ENCODE data around the gene FBXO15.
A peak's percentile ranks its signal among the peaks of the same experiment; 100 is the strongest.

FBXO15 gene

GRCh38 chr18:74050807-74051206, 96.8 kb downstream of the FBXO15 start:
- CTCF ChIA-PET = interaction anchor here (0.6 to 1.3 kb wide), 3 partner anchors 9 to 1872 kb away, joined by 3 read pairs; no protein-coding TSS in a partner anchor

DNA sequence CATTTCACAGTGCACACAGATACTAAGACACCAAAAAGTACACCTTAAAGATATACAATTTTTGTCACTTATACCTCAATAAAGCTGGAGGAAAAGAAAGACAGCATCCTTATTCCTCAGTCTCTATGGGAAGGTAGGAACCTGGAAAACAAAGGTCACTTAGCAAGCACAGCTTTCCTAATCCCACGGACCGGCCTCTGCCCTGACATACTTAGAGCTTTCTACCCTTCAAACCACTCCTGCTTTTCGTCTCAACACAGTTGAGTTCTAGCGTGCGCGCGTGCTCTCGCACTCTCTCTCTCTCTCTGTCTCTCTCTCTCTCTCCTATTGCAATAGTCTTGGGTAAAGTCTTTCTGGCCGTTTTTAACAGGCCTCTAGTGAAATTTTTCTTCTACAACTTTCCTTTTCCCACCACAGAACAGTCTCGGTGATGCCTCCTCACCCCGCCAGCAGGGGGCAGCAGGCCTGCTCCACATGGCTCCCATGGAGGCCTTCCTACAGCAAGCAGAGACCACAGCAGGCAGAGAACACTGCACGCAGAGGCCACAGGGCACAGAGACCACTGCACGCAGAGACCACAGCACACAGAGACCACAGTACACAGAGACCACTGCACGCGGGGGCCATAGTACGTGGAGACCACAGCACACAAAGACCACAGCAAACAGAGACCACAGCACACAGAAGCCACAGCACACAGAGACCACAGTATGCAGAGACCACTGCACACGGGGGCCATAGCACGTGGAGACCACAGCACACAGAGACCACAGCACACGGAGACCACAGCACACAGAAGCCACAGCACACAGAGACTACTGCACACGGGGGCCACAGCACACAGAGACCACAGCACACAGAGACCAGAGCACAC, 106.9 kb downstream of the FBXO15 start:
- POLR2A ChIA-PET = no interaction called here
- CTCF ChIA-PET = interaction anchor here (0.6 to 1.5 kb wide), 22 partner anchors 9 to 511 kb away, joined by 3 to 6 read pairs (median 3); no protein-coding TSS in a partner anchor
- Histone ChIP-seq H3K4me3 (ENCODE audit: low read depth, low read length) (no peak overlapping the region), H3K9me3 (ENCODE audit: control insufficient read depth, insufficient read depth, low read depth, low read length) (no peaks in the 10 kb centered on the region), H3K4me1 (ENCODE audit: control insufficient read depth, insufficient read depth, low read length) (no peaks in the 10 kb centered on the region), H3K36me3 (ENCODE audit: control insufficient read depth in 2 of 2, insufficient read depth in 1 of 2, low read length in 2 of 2) (no peaks in the 10 kb centered on the region), H3K27ac (ENCODE audit: extremely low read depth, low read depth, low read length) (no peak overlapping the region)
- TF ChIP-seq CTCF (tag by site-specific recombination; IDR thresholded peaks at IDR 0.05) = peak; percentile 64
- no peak for TF ChIP-seq ZNF585B (tag by site-specific recombination; IDR thresholded peaks at IDR 0.05)
- TF ChIP-seq ZNF654 (tag by site-specific recombination; IDR thresholded peaks at IDR 0.05; ENCODE audit: low read depth) = peak; percentile 15; the same call in 1 of the 2 replicates
- TF ChIP-seq ZNF16 (tag by site-specific recombination; IDR thresholded peaks at IDR 0.05; ENCODE audit: low read depth) = no peak
- no peak for TF ChIP-seq ZNF777 (tag by site-specific recombination; IDR thresholded peaks at IDR 0.05; ENCODE audit: borderline replicate concordance)
- TF ChIP-seq PRDM1 (tag by site-specific recombination; IDR thresholded peaks at IDR 0.05) = peak; percentile 34; the same call in 1 of the 2 replicates
- TF ChIP-seq ZNF423 (tag by site-specific recombination; IDR thresholded peaks at IDR 0.05) = no peak

More at GRCh38 chr18:74050807-74051206, 96.8 kb downstream of the FBXO15 start:
- no peak for TF ChIP-seq ZNF664 (tag by site-specific recombination; IDR thresholded peaks at IDR 0.05)
- no peak for TF ChIP-seq ZNF404 (tag by site-specific recombination; IDR thresholded peaks at IDR 0.05)
- no peak overlapping the region for H3K27ac ChIP-seq (ENCODE audit: extremely low read depth, low read depth, low read length)
- H3K9me3 ChIP-seq (ENCODE audit: control insufficient read depth, insufficient read depth, low read depth, low read length) = no peaks in the 10 kb centered on the region
- H3K4me3 ChIP-seq (ENCODE audit: low read depth, low read length) = no peak overlapping the region
- POLR2A ChIA-PET = no interaction called here
- H3K4me1 ChIP-seq (ENCODE audit: control insufficient read depth, insufficient read depth, low read length) = no peaks in the 10 kb centered on the region
- H3K36me3 ChIP-seq (ENCODE audit: control insufficient read depth in 2 of 2, insufficient read depth in 1 of 2, low read length in 2 of 2) = no peaks in the 10 kb centered on the region

DNA sequence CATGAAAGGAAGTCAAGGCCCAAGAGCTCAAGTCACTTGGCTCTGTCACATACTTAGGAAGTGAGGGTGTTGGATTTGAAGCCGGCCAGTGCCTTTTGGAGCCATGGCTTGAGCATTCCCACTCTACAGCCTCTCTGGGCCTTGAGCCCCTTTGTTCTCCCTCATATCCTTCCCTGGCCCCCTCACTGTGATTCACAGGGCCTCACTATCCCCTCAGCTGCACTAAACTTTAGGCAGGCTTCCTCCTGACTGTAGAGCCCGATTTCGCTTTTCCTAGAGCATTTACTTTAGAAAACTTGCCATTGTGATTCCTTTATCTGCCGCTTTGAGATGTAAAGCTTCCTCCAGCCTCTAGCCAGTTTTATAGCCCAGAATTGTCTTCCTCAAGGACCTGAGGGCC, 107.6 kb downstream of the FBXO15 start:
- Histone ChIP-seq H3K4me1 (ENCODE audit: control insufficient read depth, insufficient read depth, low read length) (no peaks in the 10 kb centered on the region), H3K36me3 (ENCODE audit: control insufficient read depth in 2 of 2, insufficient read depth in 1 of 2, low read length in 2 of 2) (no peaks in the 10 kb centered on the region), H3K9me3 (ENCODE audit: control insufficient read depth, insufficient read depth, low read depth, low read length) (no peaks in the 10 kb centered on the region), H3K4me3 (ENCODE audit: low read depth, low read length) (no peak overlapping the region), H3K27ac (ENCODE audit: extremely low read depth, low read depth, low read length) (no peak overlapping the region)
- POLR2A ChIA-PET = no interaction called here
- CTCF ChIA-PET = interaction anchor here (0.5 to 1.5 kb wide), 21 partner anchors 9 to 315 kb away, joined by 3 to 6 read pairs (median 3); no protein-coding TSS in a partner anchor
- TF ChIP-seq ZNF366 (tag by site-specific recombination; conservative IDR thresholded peaks at IDR 0.05) (no peak), KLF9 (tag by site-specific recombination; IDR thresholded peaks at IDR 0.05; ENCODE audit: low read depth) (no peak), ZNF148 (tag by site-specific recombination; IDR thresholded peaks at IDR 0.05; ENCODE audit: borderline replicate concordance) (no peak), ZNF350 (tag by site-specific recombination; IDR thresholded peaks at IDR 0.05) (no peak), ZNF416 (tag by site-specific recombination; IDR thresholded peaks at IDR 0.05) (no peak), ZNF701 (tag by site-specific recombination; IDR thresholded peaks at IDR 0.05) (no peak), TSHZ1 (tag by site-specific recombination; IDR thresholded peaks at IDR 0.05; ENCODE audit: borderline replicate concordance) (no peak), ZNF600 (tag by site-specific recombination; IDR thresholded peaks at IDR 0.05) (no peak), KLF8 (tag by site-specific recombination; IDR thresholded peaks at IDR 0.05) (no peak), ZNF214 (tag by site-specific recombination; IDR thresholded peaks at IDR 0.05; ENCODE audit: borderline replicate concordance) (no peak), EGR2 (tag by site-specific recombination; IDR thresholded peaks at IDR 0.05; ENCODE audit: low read depth) (no peak)
- TF ChIP-seq, protein P1, sequence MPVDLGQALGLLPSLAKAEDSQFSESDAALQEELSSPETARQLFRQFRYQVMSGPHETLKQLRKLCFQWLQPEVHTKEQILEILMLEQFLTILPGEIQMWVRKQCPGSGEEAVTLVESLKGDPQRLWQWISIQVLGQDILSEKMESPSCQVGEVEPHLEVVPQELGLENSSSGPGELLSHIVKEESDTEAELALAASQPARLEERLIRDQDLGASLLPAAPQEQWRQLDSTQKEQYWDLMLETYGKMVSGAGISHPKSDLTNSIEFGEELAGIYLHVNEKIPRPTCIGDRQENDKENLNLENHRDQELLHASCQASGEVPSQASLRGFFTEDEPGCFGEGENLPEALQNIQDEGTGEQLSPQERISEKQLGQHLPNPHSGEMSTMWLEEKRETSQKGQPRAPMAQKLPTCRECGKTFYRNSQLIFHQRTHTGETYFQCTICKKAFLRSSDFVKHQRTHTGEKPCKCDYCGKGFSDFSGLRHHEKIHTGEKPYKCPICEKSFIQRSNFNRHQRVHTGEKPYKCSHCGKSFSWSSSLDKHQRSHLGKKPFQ (tag by site-specific recombination; IDR thresholded peaks at IDR 0.05) = no peak

Measured in HEK293 (cell line).